HL-60/S4 (cell line): ENCODE data around the gene RBPJ.

Experiments
- in situ Hi-C: fragments of 300-500 bp; cut with MboI; formaldehyde crosslinking; loops from 2 replicates; pipeline ENCODE4 v1.14.3; 2022; ENCODE audit warnings: low sequenced_read_pairs

The RBPJ gene

GRCh38 chr4:26476545-26476944 is 155.7 kb downstream of the RBPJ start:
- in situ Hi-C loops = no loop called here

GRCh38 chr4:26478330-26478729 is 157.5 kb downstream of the RBPJ start:
- in situ Hi-C loops = no loop called here

GRCh38 chr4:26482508-26483462 is 162.0 kb downstream of the RBPJ start:
- in situ Hi-C loops = no loop called here

GRCh38 chr4:26484032-26484515 is 163.3 kb downstream of the RBPJ start:
- in situ Hi-C loops = no loop called here

GRCh38 chr4:26484516-26484915 is 163.7 kb downstream of the RBPJ start:
- in situ Hi-C loops = no loop called here
